HUDEP-2 (cell line): ENCODE results near the gene C5.
A peak's percentile ranks its signal among the peaks of the same experiment; 100 is the strongest.

Experiments
- DNase-seq, 76 experiments: peaks; one replicate each; lab custom pipeline; 2025; ENCODE audit not compliant: unreplicated experiment in 76 of 76; lab: John Stamatoyannopoulos, UW

C5 gene

GRCh38 chr9:121050128-121050988 lies at the start of gene C5:
TSS of gene C5 (minus strand) at chr9:121050275. CDS start at chr9:121050246, 29 bp downstream.
- DNase-seq: no peak

GRCh38 chr9:121098567-121099198 lies 48.6 kb upstream of the C5 start:
- no peak for DNase-seq

- DNase-seq: no peak
Observed at GRCh38 chr9:121095057-121095456, 45.0 kb upstream of the C5 start.

- DNase-seq: peak in 4 of 76 experiments; percentile 0 to 25 (median 12)
Observed at GRCh38 chr9:121090743-121091142, 40.7 kb upstream of the C5 start.

- DNase-seq: no peak
Observed at GRCh38 chr9:121088576-121088975, 38.5 kb upstream of the C5 start.

GRCh38 chr9:121085661-121086060 lies 35.6 kb upstream of the C5 start:
- DNase-seq: no peak

- no peak for DNase-seq
Observed at GRCh38 chr9:121082075-121082474, 32.0 kb upstream of the C5 start.

GRCh38 chr9:121075251-121076036 lies 25.4 kb upstream of the C5 start:
- peak in 8 of 76 experiments; percentile 27 to 72 (median 36) for DNase-seq

GRCh38 chr9:121074370-121075250 lies 24.5 kb upstream of the C5 start, which contains the start of gene CNTRL:
TSS of gene CNTRL (plus strand) at chr9:121074955. CDS start at chr9:121088327, 13,372 bp downstream.
- DNase-seq: peak in 74 of 76 experiments; percentile 36 to 88 (median 80)

GRCh38 chr9:121073038-121073437 lies 23.0 kb upstream of the C5 start:
- DNase-seq: no peak

GRCh38 chr9:121071756-121072421 lies 21.8 kb upstream of the C5 start:
- peak in 22 of 76 experiments; percentile 4 to 53 (median 18) for DNase-seq

- DNase-seq: no peak
Observed at GRCh38 chr9:121071370-121071755, 21.3 kb upstream of the C5 start.

- peak in 3 of 76 experiments; percentile 3 to 27 (median 5) for DNase-seq
Observed at GRCh38 chr9:121069396-121069795, 19.3 kb upstream of the C5 start.

- DNase-seq: no peak
Observed at GRCh38 chr9:121067640-121068039, 17.6 kb upstream of the C5 start.

- no peak for DNase-seq
Observed at GRCh38 chr9:121066850-121067249, 16.8 kb upstream of the C5 start.

- DNase-seq: peak in 21 of 76 experiments; percentile 2 to 44 (median 18)
Observed at GRCh38 chr9:121059998-121060636, 10.0 kb upstream of the C5 start.

- DNase-seq: no peak
Observed at GRCh38 chr9:121059513-121059912, 9.4 kb upstream of the C5 start.

GRCh38 chr9:121057821-121058220 lies 7.7 kb upstream of the C5 start:
- no peak for DNase-seq

GRCh38 chr9:121055642-121056143 lies 5.6 kb upstream of the C5 start:
- DNase-seq: peak in 9 of 76 experiments; percentile 1 to 18 (median 6)
